GM12872 (cell line): Measurements from ENCODE around the gene KRTAP4-12.

Experiments
- TF ChIP-seq, protein P1 (sequence below): IDR thresholded peaks from 3 replicates; pipeline ENCODE4 v1.5.1; 2011; ENCODE audit warnings: low read depth, mild to moderate bottlenecking, low read length, moderate library complexity; ENCODE audit not compliant: insufficient read depth

KRTAP4-12 gene

DNA sequence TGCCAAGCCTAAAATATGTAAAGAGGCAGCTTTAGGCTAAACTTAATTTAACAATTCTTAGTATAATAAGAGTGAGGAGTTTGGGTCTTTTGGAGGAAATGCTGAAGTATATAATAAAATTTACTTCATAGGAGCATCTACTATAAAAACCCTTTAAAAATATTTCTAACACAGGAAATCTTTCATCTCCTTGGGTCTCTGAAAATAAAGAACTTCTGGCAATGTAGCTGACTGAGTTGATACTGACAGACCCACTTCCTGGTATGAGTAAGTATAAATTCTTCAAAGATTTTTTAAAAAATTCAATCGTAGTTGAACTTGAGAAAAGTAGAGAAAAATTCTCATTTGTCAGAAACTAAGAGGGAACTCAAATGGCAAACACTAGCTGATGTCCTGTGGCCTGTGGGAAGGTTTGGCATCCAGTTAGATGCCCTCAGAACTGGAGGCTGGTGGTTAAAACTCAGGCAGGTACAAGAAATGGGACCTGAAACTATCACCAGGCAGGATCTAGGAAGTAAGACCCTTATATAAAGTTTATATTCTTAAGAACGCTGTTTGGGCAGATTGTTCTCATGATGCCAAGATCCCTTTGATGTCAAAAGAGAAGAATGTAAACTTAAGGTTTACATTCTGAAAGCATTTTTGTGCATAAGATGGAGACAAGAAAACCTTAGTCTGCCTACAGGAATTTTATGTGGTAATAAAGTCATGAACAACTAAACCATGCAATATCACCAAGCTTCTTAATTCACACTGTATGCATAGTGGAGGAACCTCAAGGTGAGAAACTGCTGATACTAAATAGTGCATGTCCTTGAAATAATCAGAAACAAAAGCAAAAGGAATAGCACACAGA lies 10.1 kb upstream of the KRTAP4-12 start:
- TF ChIP-seq, protein P1, sequence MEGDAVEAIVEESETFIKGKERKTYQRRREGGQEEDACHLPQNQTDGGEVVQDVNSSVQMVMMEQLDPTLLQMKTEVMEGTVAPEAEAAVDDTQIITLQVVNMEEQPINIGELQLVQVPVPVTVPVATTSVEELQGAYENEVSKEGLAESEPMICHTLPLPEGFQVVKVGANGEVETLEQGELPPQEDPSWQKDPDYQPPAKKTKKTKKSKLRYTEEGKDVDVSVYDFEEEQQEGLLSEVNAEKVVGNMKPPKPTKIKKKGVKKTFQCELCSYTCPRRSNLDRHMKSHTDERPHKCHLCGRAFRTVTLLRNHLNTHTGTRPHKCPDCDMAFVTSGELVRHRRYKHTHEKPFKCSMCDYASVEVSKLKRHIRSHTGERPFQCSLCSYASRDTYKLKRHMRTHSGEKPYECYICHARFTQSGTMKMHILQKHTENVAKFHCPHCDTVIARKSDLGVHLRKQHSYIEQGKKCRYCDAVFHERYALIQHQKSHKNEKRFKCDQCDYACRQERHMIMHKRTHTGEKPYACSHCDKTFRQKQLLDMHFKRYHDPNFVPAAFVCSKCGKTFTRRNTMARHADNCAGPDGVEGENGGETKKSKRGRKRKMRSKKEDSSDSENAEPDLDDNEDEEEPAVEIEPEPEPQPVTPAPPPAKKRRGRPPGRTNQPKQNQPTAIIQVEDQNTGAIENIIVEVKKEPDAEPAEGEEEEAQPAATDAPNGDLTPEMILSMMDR = no peak

DNA sequence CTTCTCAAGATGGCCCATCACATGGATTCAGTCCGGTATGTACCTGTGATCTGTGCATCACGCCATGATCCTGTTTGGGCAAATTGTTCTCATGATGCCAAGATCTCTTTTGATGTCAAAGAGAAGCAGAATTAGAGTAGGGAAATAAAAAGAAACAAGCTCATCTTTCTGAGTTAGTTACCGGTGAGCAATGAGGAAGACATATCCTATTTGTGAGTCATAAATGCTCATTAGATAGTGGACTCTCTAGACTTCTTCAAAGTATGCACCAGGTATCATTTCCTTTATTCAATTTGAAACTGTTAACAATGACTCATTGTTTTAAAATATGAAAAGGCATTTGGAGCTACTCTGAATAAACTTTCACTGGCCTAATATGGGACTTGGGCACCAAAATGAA lies 8.0 kb upstream of the KRTAP4-12 start:
- TF ChIP-seq, protein P1 = no peak

DNA sequence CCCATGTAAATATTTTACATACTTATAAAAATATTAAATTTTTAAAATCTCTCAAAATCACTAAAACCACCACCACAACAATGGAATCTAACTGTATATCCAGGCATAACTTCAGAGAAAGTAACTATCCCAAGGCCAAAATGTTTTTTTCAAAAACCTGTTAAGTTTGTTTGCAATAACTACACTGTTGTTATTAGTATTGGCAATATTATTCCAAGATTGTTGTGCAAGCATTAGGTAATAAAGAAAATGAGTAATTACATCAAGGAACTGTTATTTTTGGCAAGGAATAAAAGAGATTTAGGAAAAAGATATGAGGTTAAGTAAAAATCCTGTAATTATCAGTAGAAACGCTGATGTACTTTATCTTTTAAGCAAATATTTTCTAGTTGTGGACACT lies 3.4 kb upstream of the KRTAP4-12 start:
- TF ChIP-seq, protein P1 = no peak

DNA sequence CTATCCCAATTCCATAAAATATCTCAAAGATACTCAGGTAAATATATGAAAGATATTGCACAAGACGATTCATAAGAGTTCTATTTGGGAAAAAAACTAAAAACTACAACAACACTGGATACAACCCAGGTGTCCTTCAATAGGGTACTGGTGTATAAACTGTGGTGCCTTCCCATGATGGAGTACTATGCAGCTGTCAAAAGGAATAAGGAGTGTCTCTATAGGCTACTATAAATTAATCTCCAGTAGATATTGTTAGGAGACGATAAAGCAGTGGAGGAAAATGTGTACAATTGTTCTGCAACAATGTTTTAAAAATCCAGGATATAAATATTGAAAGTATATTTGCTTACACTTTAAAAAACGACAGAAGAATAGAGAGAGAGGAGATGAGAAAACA lies 2.4 kb upstream of the KRTAP4-12 start:
- TF ChIP-seq, protein P1 = no peak

DNA sequence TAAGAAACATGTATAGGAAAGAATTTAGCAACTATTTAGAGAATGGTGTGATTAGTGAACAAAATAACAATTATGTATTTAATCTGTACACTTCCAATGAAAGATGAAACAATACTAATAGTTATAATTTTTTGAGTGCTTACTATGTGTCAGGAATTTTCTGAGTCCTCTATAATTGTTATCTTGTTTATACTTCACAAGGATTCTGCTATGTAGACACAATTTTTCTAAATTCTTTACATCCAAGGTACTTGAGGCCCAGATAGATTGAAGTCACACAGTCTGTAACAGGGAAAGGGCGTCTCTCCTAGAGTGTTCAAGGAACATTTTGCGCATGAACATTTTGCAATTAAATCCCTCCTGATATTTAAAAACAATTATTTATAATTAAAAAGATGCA lies 1.1 kb upstream of the KRTAP4-12 start:
- TF ChIP-seq, protein P1 = no peak

DNA sequence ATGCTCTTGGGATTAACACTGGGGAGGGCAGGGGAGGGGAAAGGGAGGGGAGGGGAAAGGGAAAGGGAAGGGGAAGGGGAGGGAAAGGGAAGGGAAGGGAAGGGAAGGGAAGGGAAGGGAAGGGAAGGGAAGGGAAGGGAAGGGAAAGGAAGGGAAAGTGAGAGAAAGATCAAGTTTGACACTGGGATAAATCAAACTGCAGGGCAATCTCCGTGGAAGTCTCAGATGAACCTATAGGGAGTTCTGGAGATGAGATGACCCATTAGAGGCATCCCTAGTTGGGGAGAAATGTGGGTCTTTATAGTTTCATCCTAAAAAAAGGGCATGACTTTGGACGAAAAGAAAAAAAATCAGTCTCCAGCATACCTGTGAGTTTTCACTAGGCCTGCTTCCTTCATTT lies 2.2 kb downstream of the KRTAP4-12 start:
- TF ChIP-seq, protein P1 = no peak

DNA sequence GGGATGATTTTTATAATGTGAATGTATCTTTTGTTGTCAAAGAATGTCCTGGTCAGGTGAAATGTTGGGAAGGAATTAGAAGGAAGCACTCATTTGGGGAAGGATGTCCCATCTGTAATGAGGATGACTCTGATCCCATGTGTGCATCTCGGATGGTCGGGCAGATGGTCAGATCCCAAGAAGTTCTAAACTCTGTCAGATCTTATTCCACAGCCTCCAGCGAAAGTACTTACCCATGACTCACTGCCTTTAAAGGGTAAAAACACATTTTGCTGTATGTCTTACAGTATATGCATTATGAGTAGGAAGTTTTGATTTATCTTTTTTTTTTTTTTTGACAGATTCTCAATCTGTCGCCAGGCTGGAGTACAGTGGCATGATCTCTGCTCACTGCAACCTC lies 5.3 kb downstream of the KRTAP4-12 start:
- TF ChIP-seq, protein P1 = no peak
